ENCODE results near the gene PPP3R1. TPM values are rescaled to one million over a fixed set of nuclear protein-coding genes. Genes with fewer than 3 reads are reported as not detected.
A peak's percentile ranks its signal among the peaks of the same experiment; 100 is the strongest.

PPP3R1 gene
- total RNA-seq, 2 donors from 2014 or later = 57.4 to 59.5 TPM

DNA sequence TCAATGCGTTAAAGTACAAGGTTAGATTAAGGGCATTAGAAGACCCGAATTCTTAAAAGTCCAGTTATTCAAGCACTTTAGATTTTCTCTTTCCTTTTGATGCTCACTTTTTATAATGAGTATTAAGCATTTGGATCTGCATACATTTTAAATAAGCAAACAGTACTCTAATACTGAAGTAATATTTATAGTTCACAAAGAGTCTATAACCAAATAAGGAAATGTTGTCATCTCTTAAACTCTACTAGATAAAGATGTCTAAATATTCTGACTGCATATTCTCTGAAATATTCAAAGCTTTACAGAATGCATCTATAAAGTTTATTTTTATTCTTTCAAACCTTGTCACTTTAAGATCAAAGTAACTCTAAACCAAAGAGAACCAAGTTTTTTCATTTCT, 25.5 kb downstream of the PPP3R1 start:
- no peaks in the 10 kb centered on the region for H3K36me3 Mint-ChIP-seq (ENCODE audit: low read depth)
- Histone ChIP-seq H3K9me3 (ENCODE audit: control insufficient read depth, low read length) (no peaks in the 10 kb centered on the region), H3K4me3 (ENCODE audit: low read length) (no peak overlapping the region), H3K27me3 (ENCODE audit: control insufficient read depth, insufficient read depth, low read length, poor library complexity, severe bottlenecking) (no peaks in the 10 kb centered on the region), H3K27ac (ENCODE audit: low read depth, low read length) (no peak overlapping the region), H3K9ac (ENCODE audit: extremely low read depth, low read length, poor library complexity, severe bottlenecking) (no peak overlapping the region), H3K4me1 (ENCODE audit: control insufficient read depth, insufficient read depth, low read length) (no peaks in the 10 kb centered on the region), H3K36me3 (ENCODE audit: control insufficient read depth, insufficient read depth, low read length) (no peaks in the 10 kb centered on the region)
- TF ChIP-seq, protein P1, sequence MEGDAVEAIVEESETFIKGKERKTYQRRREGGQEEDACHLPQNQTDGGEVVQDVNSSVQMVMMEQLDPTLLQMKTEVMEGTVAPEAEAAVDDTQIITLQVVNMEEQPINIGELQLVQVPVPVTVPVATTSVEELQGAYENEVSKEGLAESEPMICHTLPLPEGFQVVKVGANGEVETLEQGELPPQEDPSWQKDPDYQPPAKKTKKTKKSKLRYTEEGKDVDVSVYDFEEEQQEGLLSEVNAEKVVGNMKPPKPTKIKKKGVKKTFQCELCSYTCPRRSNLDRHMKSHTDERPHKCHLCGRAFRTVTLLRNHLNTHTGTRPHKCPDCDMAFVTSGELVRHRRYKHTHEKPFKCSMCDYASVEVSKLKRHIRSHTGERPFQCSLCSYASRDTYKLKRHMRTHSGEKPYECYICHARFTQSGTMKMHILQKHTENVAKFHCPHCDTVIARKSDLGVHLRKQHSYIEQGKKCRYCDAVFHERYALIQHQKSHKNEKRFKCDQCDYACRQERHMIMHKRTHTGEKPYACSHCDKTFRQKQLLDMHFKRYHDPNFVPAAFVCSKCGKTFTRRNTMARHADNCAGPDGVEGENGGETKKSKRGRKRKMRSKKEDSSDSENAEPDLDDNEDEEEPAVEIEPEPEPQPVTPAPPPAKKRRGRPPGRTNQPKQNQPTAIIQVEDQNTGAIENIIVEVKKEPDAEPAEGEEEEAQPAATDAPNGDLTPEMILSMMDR (conservative IDR thresholded peaks at IDR 0.05) = no peak
- no peak for DNase-seq
- WGBS, 2 experiments (ENCODE audit: insufficient coverage in 1 of 2, insufficient read length in 1 of 2) = 95% methylated on average over 2 of the region's 2 CpGs; no CpG with 5 or more reads in 1 of the 2 experiments
- no peak overlapping the region for H3K4me3 Mint-ChIP-seq
- no peaks in the 10 kb centered on the region for H3K9me3 Mint-ChIP-seq
- H3K27me3 Mint-ChIP-seq (ENCODE audit: insufficient read depth) = no peaks in the 10 kb centered on the region
- H3K4me1 Mint-ChIP-seq = peaks cover 35% of the 10 kb centered on the region
- H3K27ac Mint-ChIP-seq = no peak overlapping the region

DNA sequence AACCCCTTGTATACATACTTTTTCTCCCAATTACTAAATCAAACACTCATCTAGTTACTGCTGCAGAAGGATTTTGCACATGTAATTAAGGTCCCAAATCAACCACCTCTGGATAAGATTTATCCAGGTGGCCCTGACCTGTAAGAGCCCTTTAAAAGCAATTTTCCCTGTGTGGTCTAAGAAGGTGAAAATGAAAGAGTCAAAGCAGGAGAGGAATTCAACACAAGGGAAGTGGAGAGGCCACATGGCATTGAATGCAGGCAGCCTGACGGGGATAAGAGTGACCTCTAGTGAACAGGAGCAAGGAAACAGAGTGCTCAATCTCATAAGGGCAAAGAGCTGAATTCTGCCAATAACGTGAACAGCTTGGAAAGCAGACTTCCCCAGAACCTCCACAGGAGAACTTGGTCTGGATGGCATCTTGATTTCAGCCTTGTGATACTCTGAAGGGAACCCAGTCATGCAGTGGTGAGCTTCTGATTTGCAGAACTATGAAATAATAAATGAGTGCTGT, 27.2 kb downstream of the PPP3R1 start:
- Mint-ChIP-seq H3K4me3 (no peak overlapping the region), H3K27ac (peak overlapping the region; percentile 49), H3K9me3 (no peaks in the 10 kb centered on the region), H3K27me3 (ENCODE audit: insufficient read depth) (no peaks in the 10 kb centered on the region), H3K36me3 (ENCODE audit: low read depth) (peaks cover 2% of the 10 kb centered on the region), H3K4me1 (peaks cover 26% of the 10 kb centered on the region)
- Histone ChIP-seq H3K27ac (ENCODE audit: low read depth, low read length) (no peak overlapping the region), H3K9me3 (ENCODE audit: control insufficient read depth, low read length) (no peaks in the 10 kb centered on the region), H3K9ac (ENCODE audit: extremely low read depth, low read length, poor library complexity, severe bottlenecking) (no peak overlapping the region), H3K4me3 (ENCODE audit: low read length) (no peak overlapping the region), H3K27me3 (ENCODE audit: control insufficient read depth, insufficient read depth, low read length, poor library complexity, severe bottlenecking) (no peaks in the 10 kb centered on the region), H3K36me3 (ENCODE audit: control insufficient read depth, insufficient read depth, low read length) (no peaks in the 10 kb centered on the region), H3K4me1 (ENCODE audit: control insufficient read depth, insufficient read depth, low read length) (no peaks in the 10 kb centered on the region)
- 22 to 24% methylated on average over 2 of the region's 2 CpGs for WGBS, 2 experiments (ENCODE audit: insufficient coverage in 1 of 2, insufficient read length in 1 of 2)
- peak; percentile 67 for DNase-seq
- TF ChIP-seq, protein P1 (conservative IDR thresholded peaks at IDR 0.05) = peak; percentile 56

DNA sequence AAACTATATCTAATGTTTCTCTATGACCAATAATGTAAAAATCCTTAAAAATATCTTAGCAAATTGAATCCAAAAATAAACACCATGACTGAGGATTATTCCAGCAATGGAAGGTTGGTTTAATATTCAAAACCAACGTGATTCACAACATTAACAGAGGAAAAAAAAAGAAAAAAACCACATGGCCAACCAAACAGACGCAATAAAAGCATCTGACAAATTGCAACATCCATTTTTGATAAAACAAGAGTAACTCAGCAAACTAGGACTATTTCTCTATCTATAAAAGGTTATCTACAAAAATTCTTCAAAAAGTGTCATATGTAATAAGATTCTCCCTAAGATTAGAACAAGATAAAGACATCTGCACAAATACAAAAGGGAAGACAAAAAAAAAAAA, 28.9 kb downstream of the PPP3R1 start:
- Mint-ChIP-seq H3K9me3 (no peaks in the 10 kb centered on the region), H3K27me3 (ENCODE audit: insufficient read depth) (no peaks in the 10 kb centered on the region), H3K4me1 (peaks cover 34% of the 10 kb centered on the region), H3K36me3 (ENCODE audit: low read depth) (peaks cover 2% of the 10 kb centered on the region), H3K4me3 (no peak overlapping the region), H3K27ac (no peak overlapping the region)
- H3K27ac ChIP-seq (ENCODE audit: low read depth, low read length) = no peak overlapping the region
- no peaks in the 10 kb centered on the region for H3K9me3 ChIP-seq (ENCODE audit: control insufficient read depth, low read length)
- H3K4me3 ChIP-seq (ENCODE audit: low read length) = no peak overlapping the region
- H3K27me3 ChIP-seq (ENCODE audit: control insufficient read depth, insufficient read depth, low read length, poor library complexity, severe bottlenecking) = no peaks in the 10 kb centered on the region
- DNase-seq = no peak
- TF ChIP-seq, protein P1 (conservative IDR thresholded peaks at IDR 0.05) = no peak
- 84% methylated on average over 2 of the region's 2 CpGs; no CpG with 5 or more reads in 1 of the 2 experiments for WGBS, 2 experiments (ENCODE audit: insufficient coverage in 1 of 2, insufficient read length in 1 of 2)
- H3K9ac ChIP-seq (ENCODE audit: extremely low read depth, low read length, poor library complexity, severe bottlenecking) = no peak overlapping the region
- H3K36me3 ChIP-seq (ENCODE audit: control insufficient read depth, insufficient read depth, low read length) = no peaks in the 10 kb centered on the region
- peaks cover 8% of the 10 kb centered on the region for H3K4me1 ChIP-seq (ENCODE audit: control insufficient read depth, insufficient read depth, low read length)
